GM18502 (cell line): ENCODE results near the gene DUSP12.

Experiments
- ATAC-seq: cut with Tn5 transposase; IDR thresholded peaks from one replicate; pipeline ENCODE4 v1.9.1; 2021; ENCODE audit warnings: mild to moderate bottlenecking; ENCODE audit not compliant: unreplicated experiment, poor library complexity

Gene DUSP12

DNA sequence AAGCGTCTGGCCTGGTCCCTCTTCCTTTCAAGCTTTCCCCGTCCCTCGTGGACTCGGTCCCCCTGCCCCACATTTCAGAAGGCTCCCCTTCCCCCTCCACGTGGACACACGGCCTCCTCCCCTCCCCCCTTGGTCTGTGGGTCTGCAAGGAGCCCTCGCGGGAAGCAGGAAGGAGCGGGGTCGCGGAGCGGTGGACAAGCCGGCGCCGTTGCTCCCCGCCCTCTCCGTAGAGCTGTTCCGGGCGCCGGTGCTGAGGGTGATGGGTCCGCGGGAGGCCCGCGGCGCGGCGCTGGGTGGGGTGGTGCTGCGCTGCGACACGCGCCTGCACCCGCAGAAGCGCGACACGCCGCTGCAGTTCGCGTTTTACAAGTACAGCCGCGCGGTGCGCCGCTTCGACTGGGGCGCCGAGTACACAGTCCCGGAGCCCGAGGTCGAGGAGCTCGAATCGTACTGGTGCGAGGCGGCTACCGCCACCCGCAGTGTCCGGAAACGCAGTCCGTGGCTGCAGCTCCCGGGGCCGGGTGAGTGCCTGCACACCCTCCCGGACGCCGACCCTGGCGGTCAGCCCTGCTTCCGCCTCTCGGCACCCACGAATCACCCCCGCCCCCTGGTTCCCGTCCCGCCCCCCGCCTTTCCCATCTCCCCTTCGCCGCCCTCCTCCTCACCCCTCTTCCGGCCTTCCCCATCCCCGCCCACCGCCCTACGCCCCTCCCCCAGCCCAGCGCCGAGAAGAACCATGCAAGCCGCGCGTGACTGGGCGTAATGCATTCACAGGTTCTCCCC lies 22.9 kb upstream of the DUSP12 start:
- ATAC-seq, result peak; percentile 60

DNA sequence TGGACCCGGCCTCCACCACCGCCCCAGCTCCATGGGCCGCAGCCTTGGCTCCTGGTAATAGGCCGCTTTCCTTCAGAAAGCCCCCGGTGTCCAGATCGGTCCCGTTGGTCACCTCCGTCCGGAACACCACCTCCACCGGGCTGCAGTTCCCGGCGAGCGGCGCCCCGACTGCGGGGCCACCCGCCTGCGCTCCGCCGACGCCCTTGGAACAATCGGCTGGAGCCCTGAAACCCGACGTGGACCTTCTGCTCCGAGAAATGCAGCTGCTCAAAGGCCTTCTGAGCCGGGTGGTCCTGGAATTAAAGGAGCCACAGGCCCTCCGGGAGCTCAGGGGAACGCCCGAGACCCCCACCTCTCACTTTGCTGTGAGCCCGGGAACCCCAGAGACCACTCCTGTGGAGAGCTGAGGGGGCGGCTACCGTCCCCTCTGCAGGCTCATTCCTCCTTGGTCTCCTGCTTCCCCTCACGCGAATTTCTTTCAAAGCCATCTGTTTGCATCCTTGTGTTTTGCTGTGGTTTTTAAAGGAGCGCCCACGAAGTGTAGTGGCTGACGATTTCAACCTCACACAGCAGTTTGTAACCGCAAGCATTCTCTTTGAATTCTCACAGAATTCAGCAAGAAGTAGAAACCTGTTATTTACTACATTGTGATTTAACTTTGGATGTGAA lies 22.2 kb upstream of the DUSP12 start:
- no peak for ATAC-seq

DNA sequence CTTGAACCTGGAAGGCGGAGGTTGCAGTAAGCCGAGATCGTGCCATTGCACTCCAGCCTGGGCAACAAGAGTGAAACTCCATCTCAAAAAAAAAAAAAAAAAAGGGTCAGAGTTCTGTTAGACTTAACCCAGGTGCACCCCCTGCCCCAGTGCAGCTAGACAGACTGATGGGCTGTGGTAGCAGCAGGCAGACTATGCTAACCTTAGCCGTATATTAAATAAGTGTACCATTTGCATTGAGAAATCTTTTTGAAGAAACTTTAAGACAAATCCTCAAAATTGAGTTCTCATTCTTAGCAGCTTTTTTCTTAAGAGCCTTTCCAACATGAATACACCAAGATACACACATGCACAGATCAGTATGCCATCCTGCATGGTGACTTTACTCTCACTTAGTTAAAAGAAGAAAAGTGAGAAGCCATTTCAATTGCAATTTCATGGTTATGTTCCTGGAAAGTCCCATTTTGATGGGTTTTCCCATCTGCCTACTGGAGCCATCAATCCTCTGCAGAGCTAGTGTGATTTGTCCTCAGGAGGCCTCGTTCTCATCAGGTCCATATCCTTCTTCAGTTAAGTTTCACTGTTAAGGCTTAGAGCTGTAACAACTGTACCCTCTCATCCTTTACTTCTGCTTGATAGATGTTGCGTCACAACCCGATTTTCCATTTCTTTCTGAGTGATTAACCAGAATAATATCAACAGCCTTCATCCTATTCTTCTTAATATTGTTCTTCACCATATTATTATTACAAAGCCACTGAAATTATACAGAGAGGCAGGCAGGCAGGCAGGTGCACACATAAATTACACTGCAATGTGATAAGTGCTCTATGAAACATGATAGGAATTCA lies 21.0 kb upstream of the DUSP12 start:
- ATAC-seq, result no peak

DNA sequence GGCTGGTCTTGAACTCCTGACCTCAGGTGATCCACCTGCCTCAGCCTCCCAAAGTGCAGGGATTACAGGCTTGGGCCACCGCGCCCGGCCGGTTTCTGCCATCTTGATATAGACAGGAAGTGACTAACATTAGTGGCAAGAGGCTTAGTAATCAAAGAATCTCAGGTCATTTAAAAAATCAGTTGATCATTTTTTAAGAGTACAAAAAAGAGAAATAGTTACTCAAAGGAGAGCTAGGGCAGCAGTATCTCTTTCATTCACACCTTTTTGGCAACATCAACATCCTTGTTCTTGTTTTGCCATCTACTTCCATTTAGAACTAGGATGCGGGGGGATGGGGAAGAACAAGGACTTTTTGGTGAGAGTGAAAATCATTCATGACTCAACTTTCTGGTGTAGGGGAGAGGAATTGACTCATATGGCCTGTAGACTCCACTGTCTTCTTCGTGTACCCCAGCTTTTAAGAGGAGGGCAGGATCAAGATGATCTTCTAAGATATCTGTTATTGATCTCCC lies 19.5 kb upstream of the DUSP12 start:
- no peak for ATAC-seq

DNA sequence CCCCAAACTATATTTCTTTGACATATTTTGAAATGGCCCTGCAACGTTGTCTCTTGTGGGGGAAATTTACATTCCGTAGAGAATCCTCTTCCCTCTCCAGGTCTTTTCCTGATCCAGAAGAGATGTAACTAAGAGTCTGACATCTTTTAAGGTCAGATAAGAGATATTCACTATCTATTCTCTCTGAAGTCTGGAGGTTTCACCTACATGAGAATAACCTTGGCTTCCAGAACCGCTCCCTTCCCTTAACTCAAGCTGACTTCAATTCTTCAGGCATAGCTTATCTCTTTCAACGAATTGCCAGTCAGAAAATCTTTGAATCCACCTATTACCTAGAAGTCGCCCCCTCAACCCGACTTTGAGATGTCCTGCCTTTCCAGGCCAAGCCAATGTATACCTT lies 18.3 kb upstream of the DUSP12 start:
- ATAC-seq, result no peak

DNA sequence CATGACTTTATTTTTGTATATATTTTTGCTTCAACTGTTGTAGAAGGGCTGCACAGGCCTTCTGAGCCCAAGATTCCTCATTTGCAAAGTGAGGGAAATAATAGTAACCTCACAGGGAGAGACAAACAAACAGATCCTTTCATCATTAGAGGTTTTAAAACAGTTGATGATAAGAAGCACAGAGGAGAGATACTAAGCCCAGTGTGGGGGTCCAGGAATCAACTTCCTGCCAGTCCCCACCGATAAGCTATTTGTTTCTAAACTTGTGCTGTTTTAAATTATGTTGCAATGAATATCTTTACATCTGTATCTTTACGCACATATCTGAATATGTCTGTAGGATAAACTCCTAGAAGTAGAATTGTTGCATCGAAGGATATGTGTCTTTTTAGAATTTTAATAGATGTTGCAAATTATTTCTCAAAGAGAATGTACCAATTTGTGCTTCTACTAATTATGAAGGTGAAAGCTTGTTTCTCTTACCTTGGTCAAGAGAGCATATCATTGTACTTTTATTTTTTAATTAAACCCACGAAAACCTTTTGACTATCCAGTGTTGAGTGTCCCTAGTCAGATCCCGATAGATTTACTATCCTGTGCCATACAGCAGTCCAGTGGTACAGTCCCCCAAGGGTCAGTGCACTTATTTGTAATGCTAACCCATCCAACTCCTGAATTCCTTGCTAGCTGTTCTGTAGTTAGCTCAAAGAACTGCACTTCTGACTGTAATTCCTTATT lies 17.4 kb upstream of the DUSP12 start:
- ATAC-seq, result no peak

DNA sequence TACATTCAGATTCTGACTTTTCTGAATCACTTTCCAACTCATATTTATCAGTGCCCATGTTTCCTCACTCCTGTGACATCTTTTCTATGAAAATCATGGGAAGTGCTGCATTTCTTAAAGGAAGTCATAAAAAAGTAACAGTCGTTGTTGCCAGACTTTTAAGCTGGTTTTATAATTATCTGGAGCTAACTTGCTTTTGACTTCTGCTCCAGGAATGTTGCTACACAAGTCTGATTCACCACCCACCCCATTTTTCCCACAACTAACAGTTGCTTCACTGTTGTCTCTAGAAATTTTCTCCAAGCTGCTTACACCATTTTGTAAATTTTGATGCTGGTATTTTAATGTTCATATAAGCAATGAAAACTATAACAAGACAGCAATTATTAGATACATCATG lies 16.1 kb upstream of the DUSP12 start:
- no peak for ATAC-seq

DNA sequence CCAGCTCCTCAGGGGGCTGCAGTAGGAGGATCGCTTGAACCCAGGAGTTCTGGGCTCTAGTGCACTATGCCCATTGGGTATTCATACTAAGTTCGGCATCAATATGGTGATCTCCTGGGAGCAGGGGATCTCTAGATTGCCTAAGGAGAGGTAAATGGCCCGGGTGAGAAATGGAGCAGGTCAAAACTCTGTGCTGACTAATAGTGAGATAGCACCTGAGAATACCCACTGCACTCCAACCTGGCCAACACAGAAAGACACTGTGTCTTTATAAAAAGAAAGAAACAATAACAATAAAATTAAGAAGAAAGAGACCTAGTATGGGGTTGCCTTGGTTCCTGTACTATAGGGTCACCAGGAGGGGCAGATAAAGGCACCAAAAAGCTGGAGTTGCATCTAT lies 13.7 kb upstream of the DUSP12 start:
- no peak for ATAC-seq

DNA sequence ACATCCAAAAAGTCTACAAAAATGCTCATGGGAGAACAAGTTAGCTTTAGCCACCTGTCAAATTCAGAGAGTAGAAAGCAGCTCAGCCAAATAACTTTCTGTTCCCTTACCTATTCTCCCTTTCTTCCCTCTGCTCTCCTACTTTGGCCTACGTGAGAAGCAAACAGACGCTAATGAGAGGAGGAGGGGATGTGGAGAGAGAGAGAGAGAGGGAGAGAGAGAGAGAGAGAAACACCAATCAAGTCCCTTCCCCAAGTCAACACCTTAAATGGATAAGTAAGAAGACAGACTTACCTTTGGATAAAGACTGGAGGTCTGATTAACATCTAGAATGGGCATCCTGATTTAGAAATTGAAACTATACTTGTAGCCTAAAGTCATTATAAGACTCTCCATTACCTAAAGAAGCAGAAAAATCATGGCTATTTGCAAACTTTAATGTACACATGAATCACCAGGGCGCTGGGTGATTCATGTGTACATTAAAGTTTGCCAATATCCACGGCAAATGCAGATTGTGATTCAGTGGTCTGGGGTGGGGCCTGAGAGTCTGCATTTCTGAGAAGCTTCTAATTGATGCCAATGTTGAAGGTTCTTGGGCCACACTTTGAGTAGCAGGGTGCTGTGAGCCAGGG lies 13.1 kb upstream of the DUSP12 start:
- no peak for ATAC-seq

DNA sequence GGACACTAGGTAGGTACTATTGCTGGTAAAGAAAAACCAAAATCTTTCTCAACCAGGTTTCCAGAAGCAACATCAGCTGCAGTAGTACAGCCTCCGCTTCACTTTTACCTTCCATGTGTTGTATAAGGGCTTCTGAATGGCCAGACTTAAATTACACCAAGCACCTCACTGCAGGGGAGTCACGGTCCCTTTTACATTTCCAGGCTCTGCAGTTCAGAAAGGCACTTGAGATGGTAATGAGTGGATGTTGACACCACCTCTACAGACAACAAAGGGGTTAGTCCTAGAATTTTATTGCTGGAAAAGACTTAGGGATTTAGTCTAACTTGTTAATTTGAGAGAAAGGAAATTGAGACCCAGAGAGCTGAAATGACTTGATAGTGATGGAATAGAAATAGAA lies 12.0 kb upstream of the DUSP12 start:
- no peak for ATAC-seq

DNA sequence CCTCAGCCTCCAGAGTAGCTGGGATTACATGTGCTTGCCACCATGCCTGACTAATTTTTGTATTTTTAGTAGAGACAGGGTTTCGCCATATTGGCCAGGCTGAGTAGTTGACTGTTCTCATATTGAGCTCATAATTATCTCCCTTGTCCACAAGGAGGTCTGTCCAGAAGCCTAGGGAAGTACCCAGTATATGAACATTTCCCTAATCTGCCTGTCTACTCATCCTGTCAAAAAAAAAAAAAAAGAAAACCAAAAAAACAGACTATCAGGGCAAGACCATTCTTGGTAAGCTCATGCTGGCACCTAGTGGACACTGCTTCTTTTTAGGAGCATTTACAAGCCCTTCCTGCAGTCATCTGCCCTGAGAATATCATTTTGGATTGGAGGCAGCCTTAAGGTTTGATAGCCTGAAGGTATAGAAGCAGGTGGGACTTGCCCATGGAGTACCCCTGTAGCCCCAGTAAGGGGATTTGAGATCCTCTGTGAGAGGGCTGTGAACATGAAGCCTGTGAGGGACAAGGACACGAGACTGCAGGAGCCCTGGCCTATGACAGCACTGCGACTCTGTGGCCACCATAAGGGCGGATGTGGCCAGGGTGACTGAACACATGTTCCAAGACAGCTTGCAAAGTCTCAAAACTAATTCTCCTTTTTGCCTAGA lies 10.8 kb upstream of the DUSP12 start:
- ATAC-seq, result peak; percentile 66

DNA sequence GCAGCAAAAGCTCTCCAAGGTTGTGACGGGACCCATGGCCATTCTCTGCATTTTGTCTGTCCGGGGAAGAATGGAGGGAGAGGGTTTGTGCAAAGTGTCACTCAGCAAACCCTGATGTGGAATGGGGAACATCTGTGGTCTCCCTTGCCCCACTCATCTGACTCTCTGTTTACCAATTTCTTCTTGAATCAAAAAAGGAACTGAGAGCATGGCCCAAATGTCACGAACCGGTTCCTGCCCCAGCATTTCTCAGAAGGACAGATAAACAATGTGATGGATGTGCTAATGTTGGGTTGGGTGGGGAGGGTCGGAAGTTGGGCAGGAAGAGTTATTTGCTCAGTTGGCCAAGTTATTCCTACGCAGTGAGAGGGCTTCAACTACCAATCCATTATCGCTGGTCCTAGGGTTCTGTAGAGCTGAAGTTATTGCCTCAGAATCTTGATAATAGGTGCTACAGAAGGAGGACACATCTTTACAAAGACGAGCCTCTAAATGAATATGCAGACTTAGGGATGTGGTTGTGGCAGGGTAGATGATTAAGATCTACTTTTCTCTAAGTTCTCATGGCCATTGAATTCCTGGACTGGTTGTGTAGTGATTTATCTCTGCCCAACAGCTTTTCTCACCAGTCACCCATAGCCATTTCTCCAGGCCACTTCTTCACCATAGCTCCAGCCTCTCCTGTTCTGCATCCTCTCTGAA lies 9.6 kb upstream of the DUSP12 start:
- no peak for ATAC-seq

DNA sequence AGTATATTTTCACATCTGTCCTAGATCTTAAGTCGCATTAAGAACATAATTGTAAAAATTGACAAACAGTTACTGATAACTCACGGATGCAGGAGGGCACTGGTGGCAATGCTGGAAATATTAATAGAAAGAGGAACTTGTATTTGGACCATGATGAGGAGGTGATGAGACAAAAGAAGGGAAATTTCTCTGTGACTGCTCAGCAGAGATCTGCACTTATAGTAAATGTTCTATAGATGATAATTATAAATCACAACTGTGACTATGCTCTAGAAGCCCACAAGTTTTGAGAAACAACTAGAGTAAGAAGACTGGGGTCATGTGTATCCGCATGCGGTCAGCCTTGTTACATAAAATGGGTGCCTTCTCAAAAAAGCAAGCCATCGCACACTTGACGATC lies 8.7 kb upstream of the DUSP12 start:
- no peak for ATAC-seq

DNA sequence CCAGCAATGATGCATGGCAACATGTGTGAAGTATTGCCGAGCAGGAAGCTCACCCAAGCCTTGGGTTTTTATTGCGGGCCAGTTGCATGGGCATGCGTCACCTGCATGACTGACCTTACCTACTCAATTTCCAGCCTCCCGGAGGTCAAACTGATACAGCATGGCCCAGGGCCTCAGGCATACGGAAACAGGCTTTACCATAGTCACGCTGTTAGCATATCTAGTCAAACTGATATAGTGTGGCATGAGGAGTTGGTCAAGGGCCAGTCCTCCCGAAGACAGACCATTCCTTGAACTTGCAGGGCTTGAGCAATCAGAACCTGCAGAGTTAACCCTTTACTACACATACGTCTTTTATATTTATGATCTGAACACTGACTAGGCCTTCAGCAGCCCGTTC lies 6.4 kb upstream of the DUSP12 start:
- ATAC-seq, result no peak

DNA sequence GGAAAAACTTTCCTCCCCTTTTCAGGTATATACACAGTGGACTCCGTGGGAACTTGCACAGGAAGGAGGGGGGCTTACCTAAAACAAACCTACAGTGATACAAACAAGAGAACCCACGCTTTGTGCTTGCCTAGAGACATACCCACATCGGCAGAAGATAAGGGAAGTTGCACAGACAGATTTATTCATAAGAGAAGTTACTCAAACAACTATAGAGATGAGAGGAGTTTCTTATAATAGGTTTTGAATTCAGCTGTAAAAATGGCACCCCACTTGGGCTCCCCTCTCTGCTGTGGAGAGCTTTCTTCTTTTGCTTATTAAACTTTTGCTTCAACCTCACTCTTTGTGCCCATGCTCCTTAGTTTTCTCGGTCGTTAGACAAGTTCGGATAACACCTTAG lies 1.8 kb upstream of the DUSP12 start:
- ATAC-seq, result no peak

DNA sequence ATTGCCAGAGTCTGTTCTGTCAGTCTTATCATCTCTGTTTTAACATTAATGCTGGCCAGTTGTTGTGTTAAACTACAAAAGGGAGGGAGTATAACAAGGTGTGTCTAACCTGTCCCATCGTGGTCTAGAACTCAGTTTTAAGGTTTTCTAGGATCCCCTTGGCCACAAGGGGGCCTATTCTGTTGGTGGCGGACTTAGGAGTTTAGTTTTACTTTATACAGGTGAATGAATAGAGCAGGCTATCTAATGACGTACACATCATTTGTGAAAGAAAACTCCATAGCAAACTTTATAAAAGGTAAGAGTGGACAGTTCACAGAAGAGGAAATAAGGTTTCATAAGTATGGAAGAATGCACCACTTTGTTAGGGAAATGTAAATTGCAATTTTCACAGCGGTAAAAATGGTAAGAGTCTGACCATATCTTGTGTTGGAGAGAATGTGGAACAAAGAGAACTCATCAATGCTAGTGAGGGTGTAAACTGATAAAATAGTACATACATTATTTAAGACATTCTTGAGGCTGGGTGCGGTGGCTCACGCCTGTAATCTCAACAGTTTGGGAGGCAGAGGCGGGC lies 14.0 kb downstream of the DUSP12 start:
- no peak for ATAC-seq

DNA sequence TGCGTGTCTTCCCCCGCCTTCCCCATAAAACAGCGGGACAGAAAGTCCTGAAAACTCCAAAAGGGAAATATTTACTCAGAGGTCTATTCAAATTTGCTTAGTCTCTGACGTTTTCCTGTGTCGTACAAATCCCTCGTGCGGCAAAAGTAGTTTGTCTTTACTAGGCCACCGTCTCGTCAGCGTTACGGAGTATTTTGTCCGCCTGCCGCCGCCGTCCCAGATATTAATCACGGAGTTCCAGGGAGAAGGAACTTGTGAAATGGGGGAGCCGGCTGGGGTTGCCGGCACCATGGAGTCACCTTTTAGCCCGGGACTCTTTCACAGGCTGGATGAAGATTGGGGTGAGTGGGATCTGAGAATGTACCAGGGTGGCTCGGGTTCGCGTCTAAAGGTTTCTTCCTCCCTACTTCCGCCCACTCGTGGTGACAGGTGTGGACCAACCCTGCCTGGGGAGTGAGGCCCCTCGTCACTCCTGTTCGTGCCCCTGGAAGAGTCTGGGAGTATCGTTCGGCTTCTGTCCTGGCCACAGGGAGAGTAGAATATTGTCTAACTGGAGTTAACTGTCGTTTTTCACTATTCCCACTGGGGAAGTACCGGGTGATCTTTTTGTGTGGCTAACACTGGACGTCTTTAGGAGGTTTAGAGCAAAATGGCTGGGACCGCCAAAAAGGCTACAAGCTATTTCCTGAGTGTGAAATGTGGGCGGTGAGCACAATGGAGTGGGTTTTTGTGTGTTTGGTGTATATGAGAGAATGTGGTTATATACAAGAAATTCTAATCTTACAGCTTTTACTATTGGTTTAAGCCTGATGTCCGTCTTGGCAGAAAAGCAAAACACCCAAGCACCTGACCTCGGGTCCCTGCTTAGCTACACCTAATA lies 16.8 kb downstream of the DUSP12 start, which contains the start of gene ATF6:
Gene ATF6, plus strand, starts transcription at position 219 of the 880 bp plus-strand sequence. Its CDS starts 41 bp downstream, at position 260.
- peak; percentile 66 for ATAC-seq
